Osteoblast (primary cell): Measurements from ENCODE around the gene PPCS. TPM values are rescaled to one million over a fixed set of nuclear protein-coding genes. Genes with fewer than 3 reads are reported as not detected.

Experiments used
- DNase-seq: peaks from one replicate; pipeline ENCODE4 v3.0.0; 2011; ENCODE audit warnings: low spot score, mixed read lengths; ENCODE audit not compliant: insufficient read length; ENCODE audit errors: missing footprints
- H2AFZ ChIP-seq: 2 replicates; pipeline ENCODE4 v1.6.0; 2011; ENCODE audit warnings: mild to moderate bottlenecking, low read length
- H3K27ac ChIP-seq: 2 replicates; pipeline ENCODE4 v1.5.1; 2011; ENCODE audit warnings: mild to moderate bottlenecking, low read depth, low read length, moderate library complexity
- H3K27me3 ChIP-seq: 2 replicates; pipeline ENCODE4 v1.6.0; 2012; ENCODE audit warnings: mild to moderate bottlenecking, control low read depth, inconsistent platforms, low read length, moderate library complexity; ENCODE audit not compliant: insufficient read depth
- H3K36me3 ChIP-seq: 2 replicates; pipeline ENCODE4 v1.5.1; 2011; ENCODE audit warnings: mild to moderate bottlenecking, low read length, control low read depth, moderate library complexity; ENCODE audit not compliant: insufficient read depth
- H3K4me1 ChIP-seq: 2 replicates; pipeline ENCODE4 v1.5.1; 2011; ENCODE audit warnings: mild to moderate bottlenecking, low read length, control low read depth, moderate library complexity; ENCODE audit not compliant: insufficient read depth
- H3K4me2 ChIP-seq: 2 replicates; pipeline ENCODE4 v1.6.0; 2011; ENCODE audit warnings: mild to moderate bottlenecking, low read length; ENCODE audit not compliant: insufficient read depth
- H3K4me3 ChIP-seq: fragments of 200-600 bp; sonication (generic); 3 replicates; pipeline ENCODE4 v1.5.1; 2012; ENCODE audit warnings: mild to moderate bottlenecking, low read length, inconsistent platforms; ENCODE audit not compliant: insufficient read depth
- H3K79me2 ChIP-seq: 2 replicates; pipeline ENCODE4 v1.6.0; 2012; ENCODE audit warnings: mild to moderate bottlenecking, low read length, control low read depth, inconsistent platforms; ENCODE audit not compliant: insufficient read depth
- H3K9me3 ChIP-seq: 2 replicates; pipeline ENCODE4 v1.5.1; 2011; ENCODE audit warnings: low read depth, low read length, control low read depth
- H4K20me1 ChIP-seq: 2 replicates; pipeline ENCODE4 v1.6.0; 2012; ENCODE audit warnings: mild to moderate bottlenecking, low read length, control low read depth; ENCODE audit not compliant: insufficient read depth
- CTCF ChIP-seq: IDR thresholded peaks from 2 replicates; pipeline ENCODE4 v1.5.1; 2011; ENCODE audit warnings: mild to moderate bottlenecking, low read depth, low read length, moderate library complexity; ENCODE audit errors: extremely low read depth
- total RNA-seq: library from RNA; depleted of rRNA; stranded (reverse); fragments of >200 nt; gene quantifications from 2 replicates; pipeline ENCODE4 v1.2.3, GENCODE V29; 2012

PPCS gene
- total RNA-seq, 1 donor = 64.4 TPM

DNA sequence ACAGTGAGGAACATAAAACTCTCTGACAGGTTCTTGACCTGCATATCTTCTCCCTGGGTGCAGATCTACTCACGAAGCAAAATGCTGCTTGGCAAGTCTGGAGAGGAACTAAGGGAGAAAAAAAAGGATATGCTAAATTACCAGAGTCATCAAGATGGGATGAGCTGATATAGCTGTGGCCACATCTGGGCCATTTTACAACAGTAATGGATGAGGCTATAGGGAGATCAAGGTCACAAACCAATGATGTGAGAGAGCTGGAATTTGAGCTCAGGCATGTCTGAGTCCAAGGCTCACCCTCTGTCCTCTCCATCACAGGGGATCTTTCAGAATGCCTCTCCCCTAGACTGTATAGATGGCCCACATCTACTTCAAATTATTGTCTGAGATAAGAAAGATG, 26.7 kb upstream of the PPCS start:
- Histone ChIP-seq H3K36me3 (no peaks in the 10 kb centered on the region), H3K79me2 (no peaks in the 10 kb centered on the region), H2AFZ (no peak overlapping the region), H3K4me3 (no peak overlapping the region), H3K4me1 (peaks cover 6% of the 10 kb centered on the region), H4K20me1 (no peaks in the 10 kb centered on the region), H3K9me3 (no peaks in the 10 kb centered on the region), H3K4me2 (no peak overlapping the region), H3K27ac (no peak overlapping the region), H3K27me3 (no peaks in the 10 kb centered on the region)
- DNase-seq = no peak
- TF ChIP-seq CTCF = no peak

DNA sequence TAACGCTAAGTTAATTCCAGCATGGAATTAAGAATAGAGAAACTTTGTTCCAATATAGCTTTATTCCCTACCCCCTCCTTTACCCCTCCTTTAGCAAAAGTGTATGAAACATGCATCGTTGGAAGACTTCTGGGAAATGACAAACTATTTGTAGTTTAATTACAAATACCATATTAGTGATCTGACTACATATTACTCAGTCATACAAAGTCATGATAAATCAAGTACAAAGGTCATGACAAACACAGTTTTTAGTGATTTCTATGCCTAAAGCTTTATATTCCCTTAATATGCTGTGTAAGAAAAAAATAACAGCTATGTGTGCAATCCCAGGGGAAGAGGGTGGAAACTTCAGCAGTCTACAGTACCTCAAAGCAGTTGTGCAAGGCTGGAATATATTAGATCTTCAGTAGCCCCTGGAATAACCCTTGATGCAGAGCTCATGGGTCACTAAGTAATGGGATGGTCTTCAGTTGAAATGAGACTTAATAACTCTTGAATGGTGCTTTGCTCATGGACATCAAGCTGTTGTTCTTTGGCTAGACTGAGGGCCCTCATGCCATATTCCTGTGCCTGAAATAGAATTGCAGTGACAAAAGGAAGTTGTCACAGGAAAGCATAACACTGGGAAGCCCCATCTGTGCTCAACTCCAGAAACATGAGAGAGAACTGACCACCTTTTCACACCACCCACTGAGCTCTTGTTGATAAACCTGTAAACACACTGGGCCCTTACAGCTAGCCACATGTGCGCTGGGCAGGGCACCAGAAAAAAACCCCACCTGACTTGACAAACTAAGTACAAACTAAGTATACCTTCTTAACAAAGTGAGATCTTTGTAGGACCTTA, 25.8 kb upstream of the PPCS start:
- no peak for TF ChIP-seq CTCF
- no peak overlapping the region for H3K4me3 ChIP-seq
- H3K36me3 ChIP-seq = no peaks in the 10 kb centered on the region
- peaks cover 6% of the 10 kb centered on the region for H3K4me1 ChIP-seq
- no peaks in the 10 kb centered on the region for H3K27me3 ChIP-seq
- no peaks in the 10 kb centered on the region for H3K79me2 ChIP-seq
- no peaks in the 10 kb centered on the region for H3K9me3 ChIP-seq
- DNase-seq = no peak
- H3K4me2 ChIP-seq = no peak overlapping the region
- no peak overlapping the region for H2AFZ ChIP-seq
- H3K27ac ChIP-seq = no peak overlapping the region
- H4K20me1 ChIP-seq = no peaks in the 10 kb centered on the region

- no peaks in the 10 kb centered on the region for H3K79me2 ChIP-seq
- H4K20me1 ChIP-seq = no peaks in the 10 kb centered on the region
- no peak overlapping the region for H3K4me2 ChIP-seq
- no peak for DNase-seq
- H3K27me3 ChIP-seq = no peaks in the 10 kb centered on the region
- H3K4me1 ChIP-seq = peaks cover 6% of the 10 kb centered on the region
- H3K4me3 ChIP-seq = no peak overlapping the region
- H3K36me3 ChIP-seq = no peaks in the 10 kb centered on the region
- no peaks in the 10 kb centered on the region for H3K9me3 ChIP-seq
- no peak overlapping the region for H3K27ac ChIP-seq
- no peak for TF ChIP-seq CTCF
- H2AFZ ChIP-seq = no peak overlapping the region
Measured at GRCh38 chr1:42431514-42431913, 24.8 kb upstream of the PPCS start.

GRCh38 chr1:42432714-42433113, 23.6 kb upstream of the PPCS start:
- Histone ChIP-seq H3K4me2 (no peak overlapping the region), H3K4me1 (peaks cover 6% of the 10 kb centered on the region), H3K79me2 (no peaks in the 10 kb centered on the region), H3K36me3 (no peaks in the 10 kb centered on the region), H3K4me3 (no peak overlapping the region), H3K27me3 (no peaks in the 10 kb centered on the region), H3K27ac (no peak overlapping the region), H2AFZ (no peak overlapping the region), H3K9me3 (no peaks in the 10 kb centered on the region), H4K20me1 (no peaks in the 10 kb centered on the region)
- DNase-seq = no peak
- TF ChIP-seq CTCF = no peak
